HEK293 (cell line): ENCODE data around the gene LENEP.

ENCODE experiments used
- ELK4 ChIP-seq: IDR thresholded peaks from 2 replicates; pipeline ENCODE4 v1.6.1; 2011; ENCODE audit warnings: mild to moderate bottlenecking, low read depth, low read length, borderline replicate concordance
- HIC1 ChIP-seq: fragments of 450-650 bp; formaldehyde crosslinking; IDR thresholded peaks from 2 replicates; pipeline ENCODE4 v1.5.1; 2016; ENCODE audit warnings: missing biosample characterization, missing genetic modification characterization
- KLF10 ChIP-seq: fragments of 450-650 bp; IDR thresholded peaks from 2 replicates; pipeline ENCODE4 v1.5.1; 2018; ENCODE audit warnings: missing biosample characterization, mild to moderate bottlenecking, missing genetic modification characterization
- MZF1 ChIP-seq: fragments of 450-650 bp; formaldehyde crosslinking; IDR thresholded peaks from 2 replicates; pipeline ENCODE4 v1.5.1; 2017; ENCODE audit warnings: missing biosample characterization, missing genetic modification characterization, borderline replicate concordance
- SP2 ChIP-seq: fragments of 450-650 bp; formaldehyde crosslinking; IDR thresholded peaks from 2 replicates; pipeline ENCODE4 v1.5.1; 2016; ENCODE audit warnings: missing biosample characterization, missing genetic modification characterization
- ZBTB44 ChIP-seq: fragments of 450-650 bp; IDR thresholded peaks from 2 replicates; pipeline ENCODE4 v1.5.1; 2018; ENCODE audit warnings: missing biosample characterization, mild to moderate bottlenecking, missing genetic modification characterization
- ZFP41 ChIP-seq: fragments of 450-650 bp; formaldehyde crosslinking; IDR thresholded peaks from 2 replicates; pipeline ENCODE4 v1.5.1; 2016; ENCODE audit warnings: missing biosample characterization, missing genetic modification characterization, borderline replicate concordance
- ZNF366 ChIP-seq: fragments of 450-650 bp; formaldehyde crosslinking; conservative IDR thresholded peaks from 2 replicates; pipeline ENCODE4 v1.5.1; 2016; ENCODE audit warnings: missing biosample characterization, missing genetic modification characterization
- ZNF658 ChIP-seq: fragments of 450-650 bp; formaldehyde crosslinking; IDR thresholded peaks from 2 replicates; pipeline ENCODE4; 2016; ENCODE audit warnings: missing biosample characterization, missing genetic modification characterization

- TF ChIP-seq SP2 (no peak), MZF1 (no peak), ZFP41 (no peak), ZNF366 (tag by site-specific recombination) (no peak), KLF10 (tag by site-specific recombination) (no peak), ZNF658 (tag by site-specific recombination) (no peak), ELK4 (no peak), ZBTB44 (tag by site-specific recombination) (no peak), HIC1 (tag by site-specific recombination) (no peak)
Measured at GRCh38 chr1:154998201-154998780, 4.9 kb downstream of the LENEP start.
